Ascending aorta (tissue), 2 donors: ENCODE results near the gene PLEKHO1. TPM values are rescaled to one million over a fixed set of nuclear protein-coding genes. Genes with fewer than 3 reads are reported as not detected.
A peak's percentile ranks its signal among the peaks of the same experiment; 100 is the strongest.

Experiments used
- DNase-seq, 2 donors: peaks; one replicate each; pipeline ENCODE4 v3.0.0-alpha.2; 2019; ENCODE audit warnings: low spot score in 2 of 2
- H3K27ac ChIP-seq, 2 donors: fragments of 200-600 bp; sonication (generic); one replicate each; pipeline ENCODE4 v1.5.1; 2016 to 2017; ENCODE audit warnings: mild to moderate bottlenecking in 1 of 2
- H3K27me3 ChIP-seq: fragments of 200-600 bp; sonication (generic); one replicate; pipeline ENCODE4 v1.5.1; 2017
- H3K36me3 ChIP-seq, 2 donors: fragments of 200-600 bp; sonication (generic); one replicate each; pipeline ENCODE4 v1.5.1; 2016
- H3K4me1 ChIP-seq, 2 donors: fragments of 200-600 bp; sonication (generic); one replicate each; pipeline ENCODE4 v1.5.1; 2016 to 2017; ENCODE audit warnings: mild to moderate bottlenecking in 1 of 2
- H3K4me3 ChIP-seq, 2 donors: fragments of 200-600 bp; sonication (generic); one replicate each; pipeline ENCODE4 v1.5.1; 2016 to 2017; ENCODE audit warnings: mild to moderate bottlenecking in 1 of 2
- H3K9me3 ChIP-seq, 2 donors: fragments of 200-600 bp; sonication (generic); one replicate each; pipeline ENCODE4 v1.5.1; 2016
- CTCF ChIP-seq, 3 experiments: fragments of 200-600 bp in 2 of 3; fragments of 450-650 bp in 1 of 3; sonication (generic) in 2 of 3; IDR thresholded peaks; one replicate each; pipeline ENCODE4 v1.5.1; 2016 to 2019; ENCODE audit warnings: antibody characterized with exemption in 3 of 3, mild to moderate bottlenecking in 1 of 3, moderate library complexity in 1 of 3
- intact Hi-C: fragments of 100-400 bp; cut with DNase I; formaldehyde crosslinking; loops from one replicate; pipeline ENCODE4 v1.15.1; 2023
- total RNA-seq: library from RNA; depleted of rRNA; stranded (reverse); fragments of >200 nt; gene quantifications from one replicate; pipeline ENCODE4 v1.1.0, GENCODE V29; 2016

Gene PLEKHO1
- total RNA-seq, 1 donor from 2014 or later: 88.9 TPM

DNA sequence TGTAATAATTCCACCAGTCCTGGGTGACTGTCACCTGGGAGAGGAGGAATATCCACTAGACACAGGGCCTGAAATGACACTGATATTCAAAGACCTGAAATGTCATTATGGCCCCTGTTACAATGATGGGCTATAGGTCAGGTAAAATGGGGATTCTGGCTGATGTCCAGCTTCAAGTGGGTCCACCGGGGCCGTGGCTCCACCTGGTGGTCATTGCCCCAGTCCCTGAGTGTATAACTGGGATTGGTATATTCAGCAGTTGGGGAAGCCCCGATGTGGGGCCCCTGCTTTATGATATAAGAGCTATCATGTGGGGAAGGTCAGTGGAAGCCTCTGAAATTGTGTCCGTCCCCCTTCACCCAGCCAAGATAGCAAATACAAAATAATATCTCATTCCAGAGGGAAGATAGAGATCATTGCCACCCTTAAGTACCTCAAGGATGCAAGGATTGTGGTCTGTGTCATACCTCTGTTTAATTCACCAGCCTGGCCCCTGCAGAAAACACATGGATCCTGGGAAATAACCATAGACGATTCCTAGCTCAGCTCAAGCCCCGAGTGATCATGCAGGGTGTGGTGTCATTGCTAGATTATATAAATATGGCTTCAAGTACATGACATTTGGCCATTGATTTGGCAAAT, 19.4 kb downstream of the PLEKHO1 start:
- intact Hi-C loops: loop anchor here (2.0 to 5.0 kb wide), 3 partner anchors 94 to 207 kb away; partner anchors contain the start of gene OTUD7B
- no peaks in the 10 kb centered on the region for H3K36me3 ChIP-seq

GRCh38 chr1:150171801-150172200, 22.1 kb downstream of the PLEKHO1 start:
- no peak for TF ChIP-seq CTCF (IDR thresholded peaks at IDR 0.05)
- no peak overlapping the region for H3K27ac ChIP-seq
- peaks cover 0 to 4% of the 10 kb centered on the region in 2 donors for H3K4me1 ChIP-seq
- no peaks in the 10 kb centered on the region for H3K36me3 ChIP-seq
- intact Hi-C loops: no loop called here
- H3K27me3 ChIP-seq: no peaks in the 10 kb centered on the region
- DNase-seq: no peak
- H3K9me3 ChIP-seq: no peaks in the 10 kb centered on the region
- no peak overlapping the region for H3K4me3 ChIP-seq

More for the DNA sequence above, 19.4 kb downstream of the PLEKHO1 start:
- no peak overlapping the region for H3K4me3 ChIP-seq
- no peaks in the 10 kb centered on the region for H3K27me3 ChIP-seq
- H3K27ac ChIP-seq: no peak overlapping the region
- H3K9me3 ChIP-seq: no peaks in the 10 kb centered on the region
- peak; percentile 72 to 85 (median 81) for TF ChIP-seq CTCF (IDR thresholded peaks at IDR 0.05)
- H3K4me1 ChIP-seq: peaks cover 4 to 8% of the 10 kb centered on the region in 2 donors
- DNase-seq: peak in 1 of 2 donors; percentile 87

DNA sequence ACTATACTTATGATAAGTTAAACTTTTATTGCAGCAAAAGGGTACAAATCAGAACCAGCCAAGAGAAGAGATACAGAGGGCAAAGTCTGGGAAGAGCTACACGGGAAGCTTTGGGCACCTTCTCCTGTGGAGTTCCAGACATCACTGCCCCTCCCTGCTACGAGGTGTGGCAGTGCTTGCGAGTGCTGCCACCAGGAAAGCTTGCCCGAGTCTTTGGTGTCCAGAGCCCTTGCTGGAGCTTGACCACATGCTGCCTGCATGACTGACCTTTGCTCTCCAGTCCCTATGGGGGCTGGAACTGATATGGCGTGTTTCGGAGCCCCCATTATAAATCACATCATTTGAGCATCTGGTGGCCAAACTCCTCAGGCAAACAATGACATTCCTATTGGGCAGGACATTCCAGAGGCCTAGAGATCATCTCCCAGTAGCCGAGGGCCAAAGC, 23.4 kb downstream of the PLEKHO1 start:
- TF ChIP-seq CTCF (IDR thresholded peaks at IDR 0.05): no peak
- Histone ChIP-seq H3K9me3 (no peaks in the 10 kb centered on the region), H3K4me1 (peaks cover 0 to 4% of the 10 kb centered on the region in 2 donors), H3K27me3 (no peaks in the 10 kb centered on the region), H3K27ac (no peak overlapping the region), H3K4me3 (no peak overlapping the region), H3K36me3 (no peaks in the 10 kb centered on the region)
- DNase-seq: no peak
- intact Hi-C loops: no loop called here

DNA sequence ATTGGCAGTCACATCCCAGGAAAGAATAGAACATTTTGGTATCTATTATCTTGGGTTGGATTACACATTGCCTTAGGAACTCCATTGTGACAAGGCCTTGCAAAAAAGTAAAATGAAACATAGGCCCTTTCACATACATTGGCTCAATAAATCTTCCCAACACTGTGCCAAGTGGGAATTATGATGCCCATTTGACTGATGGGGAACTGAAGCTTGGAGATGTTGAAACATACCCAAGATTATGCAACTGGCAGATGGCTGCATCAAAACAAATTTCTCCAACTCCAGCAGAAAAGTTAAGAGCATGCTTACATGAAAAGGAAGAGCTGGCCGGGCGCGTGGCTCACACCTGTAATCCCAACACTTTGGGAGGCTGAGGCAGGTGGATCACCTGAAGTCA, 26.9 kb downstream of the PLEKHO1 start:
- Histone ChIP-seq H3K4me1 (no peaks in the 10 kb centered on the region), H3K4me3 (no peak overlapping the region), H3K27ac (no peak overlapping the region), H3K9me3 (no peaks in the 10 kb centered on the region), H3K36me3 (no peaks in the 10 kb centered on the region), H3K27me3 (no peaks in the 10 kb centered on the region)
- no peak for TF ChIP-seq CTCF (IDR thresholded peaks at IDR 0.05)
- DNase-seq: no peak
- intact Hi-C loops: no loop called here

DNA sequence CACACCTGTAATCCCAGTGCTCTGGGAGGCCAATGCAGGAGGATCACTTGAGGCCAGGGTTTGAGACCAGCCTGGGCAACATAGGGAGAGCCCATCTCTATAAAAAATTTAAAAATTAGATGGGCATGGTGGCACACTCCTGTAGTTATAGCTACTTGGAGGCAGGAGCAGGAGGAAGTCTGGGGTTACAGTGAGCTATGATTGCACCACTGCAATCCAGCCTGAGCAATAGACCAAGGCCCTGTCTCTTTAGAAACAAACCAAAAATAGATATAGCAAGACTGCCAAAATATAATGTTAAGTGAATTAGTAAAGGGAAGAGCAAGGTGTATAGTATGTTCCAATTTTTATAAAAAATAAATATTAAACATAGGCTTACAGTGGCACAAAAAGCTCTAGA, 28.8 kb downstream of the PLEKHO1 start:
- H3K27ac ChIP-seq: no peak overlapping the region
- no peak overlapping the region for H3K4me3 ChIP-seq
- no peaks in the 10 kb centered on the region for H3K36me3 ChIP-seq
- TF ChIP-seq CTCF (IDR thresholded peaks at IDR 0.05): no peak
- no peak for DNase-seq
- no peaks in the 10 kb centered on the region for H3K27me3 ChIP-seq
- H3K9me3 ChIP-seq: no peaks in the 10 kb centered on the region
- no peaks in the 10 kb centered on the region for H3K4me1 ChIP-seq
- intact Hi-C loops: no loop called here
